ENCODE data around the gene RAI2.

Gene RAI2

GRCh38 chrX:17778997-17779396, 82.1 kb downstream of the RAI2 start:
- peak in 1 of 6 experiments; percentile 10 for DNase-seq

- DNase-seq = no peak
Observed at GRCh38 chrX:17774053-17774452, 87.0 kb downstream of the RAI2 start.

- DNase-seq = peak in 3 of 6 experiments; percentile 12 to 15 (median 15)
Observed at GRCh38 chrX:17773221-17773876, 87.7 kb downstream of the RAI2 start.

GRCh38 chrX:17769701-17770269, 91.3 kb downstream of the RAI2 start:
- DNase-seq = peak in 3 of 6 experiments; percentile 3 to 16 (median 3)

GRCh38 chrX:17768997-17769396, 92.1 kb downstream of the RAI2 start:
- DNase-seq = no peak

- no peak for DNase-seq
Observed at GRCh38 chrX:17767734-17768133, 93.4 kb downstream of the RAI2 start.

GRCh38 chrX:17759990-17760389, 101.1 kb downstream of the RAI2 start:
- no peak for DNase-seq

GRCh38 chrX:17758382-17758781, 102.7 kb downstream of the RAI2 start:
- no peak for DNase-seq

- no peak for DNase-seq
Observed at GRCh38 chrX:17750436-17750835, 110.7 kb downstream of the RAI2 start.

All from stimulated activated naive CD4-positive, alpha-beta T cell (primary cell).